Peyer's patch (tissue), 4 donors: ENCODE data around the gene DHX38. TPM values are rescaled to one million over a fixed set of nuclear protein-coding genes. Genes with fewer than 3 reads are reported as not detected.
"Not testable (repeated sequence)": the region's sequence is repeated elsewhere in the genome, so short reads cannot be mapped to it uniquely, and the experiment has no call there.

Experiments
- DNase-seq, 3 donors: peaks; one replicate each; pipeline ENCODE4 v3.0.0-alpha.2; 2017 to 2019
- H3K27ac ChIP-seq, 4 donors: fragments of 200-600 bp; sonication (generic); one replicate each; pipeline ENCODE4 v1.5.1; 2016 to 2019
- H3K27me3 ChIP-seq, 2 donors: fragments of 200-600 bp; sonication (generic); one replicate each; pipeline ENCODE4 v1.5.1; 2019
- H3K36me3 ChIP-seq, 3 donors: fragments of 200-600 bp; sonication (generic); one replicate each; pipeline ENCODE4 v1.5.1; 2016 to 2019
- H3K4me1 ChIP-seq, 4 donors: fragments of 200-600 bp; sonication (generic); one replicate each; pipeline ENCODE4 v1.5.1; 2016 to 2019
- H3K4me3 ChIP-seq, 4 donors: fragments of 200-600 bp; sonication (generic); 1 replicate in 3 of 4; 2 replicates in 1 of 4; pipeline ENCODE4 v1.5.1; 2016 to 2019; ENCODE audit warnings: mild to moderate bottlenecking in 1 of 4
- H3K9me3 ChIP-seq, 4 donors: fragments of 200-600 bp; sonication (generic); one replicate each; pipeline ENCODE4 v1.5.1; 2016 to 2019; ENCODE audit warnings: mild to moderate bottlenecking in 1 of 4
- POLR2A ChIP-seq, 2 donors: fragments of 450-650 bp; IDR thresholded peaks; one replicate each; pipeline ENCODE4 v1.5.1; 2017; ENCODE audit warnings: antibody characterized with exemption in 2 of 2, mild to moderate bottlenecking in 2 of 2, moderate library complexity in 2 of 2
- total RNA-seq, 4 donors: library from RNA; depleted of rRNA; stranded (reverse); fragments of >200 nt; gene quantifications; one replicate each; pipeline ENCODE4 v1.1.0, GENCODE V29; 2016
- TF ChIP-seq, protein P1 (sequence below), 6 experiments: fragments of 450-650 bp in 4 of 6; fragments of 200-600 bp in 2 of 6; sonication (generic) in 1 of 6; IDR thresholded peaks; one replicate each; pipeline ENCODE4 v1.5.1; 2017 to 2019; ENCODE audit warnings: antibody characterized with exemption in 6 of 6, mild to moderate bottlenecking in 3 of 6, moderate library complexity in 1 of 6

The DHX38 gene
- total RNA-seq, 4 donors from 2014 or later: 44.3 to 171 (median 106) TPM

DNA sequence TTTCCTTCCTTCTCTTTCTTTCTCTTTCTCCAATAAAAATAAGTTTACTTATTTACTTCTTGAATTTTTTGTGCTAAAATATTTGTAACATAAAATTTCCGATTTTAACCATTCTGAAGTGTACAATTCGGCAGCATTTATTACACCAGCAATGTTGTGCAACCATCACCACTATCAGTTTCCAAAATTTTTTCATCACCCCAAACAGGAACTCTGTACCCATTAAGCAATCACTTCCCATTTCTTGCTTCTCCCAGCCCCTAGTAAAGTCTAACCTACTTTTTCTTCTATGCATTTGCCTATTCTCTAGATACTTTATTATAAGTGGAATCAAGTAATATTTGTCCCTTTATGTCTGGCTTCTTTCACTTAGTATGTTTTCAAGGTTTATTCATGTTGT, 41.8 kb upstream of the DHX38 start:
- no peaks in the 10 kb centered on the region for H3K4me1 ChIP-seq
- H3K4me3 ChIP-seq: no peak overlapping the region
- peaks cover 0 to 3% (median 0%) of the 10 kb centered on the region in 4 donors for H3K9me3 ChIP-seq
- DNase-seq: no peak
- no peak overlapping the region for H3K27ac ChIP-seq
- H3K36me3 ChIP-seq: no peaks in the 10 kb centered on the region
- no peaks in the 10 kb centered on the region for H3K27me3 ChIP-seq
- TF ChIP-seq, protein P1, sequence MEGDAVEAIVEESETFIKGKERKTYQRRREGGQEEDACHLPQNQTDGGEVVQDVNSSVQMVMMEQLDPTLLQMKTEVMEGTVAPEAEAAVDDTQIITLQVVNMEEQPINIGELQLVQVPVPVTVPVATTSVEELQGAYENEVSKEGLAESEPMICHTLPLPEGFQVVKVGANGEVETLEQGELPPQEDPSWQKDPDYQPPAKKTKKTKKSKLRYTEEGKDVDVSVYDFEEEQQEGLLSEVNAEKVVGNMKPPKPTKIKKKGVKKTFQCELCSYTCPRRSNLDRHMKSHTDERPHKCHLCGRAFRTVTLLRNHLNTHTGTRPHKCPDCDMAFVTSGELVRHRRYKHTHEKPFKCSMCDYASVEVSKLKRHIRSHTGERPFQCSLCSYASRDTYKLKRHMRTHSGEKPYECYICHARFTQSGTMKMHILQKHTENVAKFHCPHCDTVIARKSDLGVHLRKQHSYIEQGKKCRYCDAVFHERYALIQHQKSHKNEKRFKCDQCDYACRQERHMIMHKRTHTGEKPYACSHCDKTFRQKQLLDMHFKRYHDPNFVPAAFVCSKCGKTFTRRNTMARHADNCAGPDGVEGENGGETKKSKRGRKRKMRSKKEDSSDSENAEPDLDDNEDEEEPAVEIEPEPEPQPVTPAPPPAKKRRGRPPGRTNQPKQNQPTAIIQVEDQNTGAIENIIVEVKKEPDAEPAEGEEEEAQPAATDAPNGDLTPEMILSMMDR (IDR thresholded peaks at IDR 0.05): no peak
- TF ChIP-seq POLR2A (IDR thresholded peaks at IDR 0.05): no peak

DNA sequence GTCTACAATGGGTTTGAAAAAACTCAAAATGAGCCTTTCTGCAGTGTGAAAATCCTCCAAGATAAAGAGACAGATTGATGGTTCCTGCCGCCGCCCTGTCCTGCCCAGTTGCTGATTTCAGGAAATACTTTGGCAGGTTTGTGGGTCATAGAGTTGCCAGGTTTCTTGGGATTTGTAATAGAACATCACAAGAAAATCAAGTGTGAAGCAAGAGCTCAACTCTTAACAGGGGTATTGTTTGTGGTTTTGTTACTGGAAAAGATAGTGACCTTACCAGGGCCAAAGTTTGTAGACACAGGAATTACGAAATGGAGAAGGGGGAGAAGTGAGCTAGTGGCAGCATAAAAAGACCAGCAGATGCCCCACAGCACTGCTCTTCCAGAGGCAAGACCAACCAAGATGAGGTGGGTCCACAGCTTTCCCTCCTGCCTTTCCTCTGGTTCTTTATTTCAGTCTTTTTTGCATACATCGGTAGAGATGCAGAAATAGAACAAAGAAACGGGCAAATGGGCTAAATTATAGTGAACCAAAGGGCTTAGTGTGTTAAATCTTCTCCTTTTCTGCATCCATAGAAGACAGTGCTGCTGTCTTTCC, 39.3 kb upstream of the DHX38 start, which contains the start of gene HP:
HP (plus strand) TSS at position 252 of the 594 bp plus-strand sequence; CDS start at position 400, 148 bp downstream.
- not testable (repeated sequence) for H3K4me3 ChIP-seq, H3K27me3 ChIP-seq, H3K4me1 ChIP-seq, H3K36me3 ChIP-seq, H3K27ac ChIP-seq, DNase-seq, H3K9me3 ChIP-seq

- H3K27me3 ChIP-seq: no peaks in the 10 kb centered on the region
- H3K9me3 ChIP-seq: no peaks in the 10 kb centered on the region
- DNase-seq: no peak
- H3K27ac ChIP-seq: no peak overlapping the region
- H3K4me3 ChIP-seq: no peak overlapping the region
- TF ChIP-seq, protein P1 (IDR thresholded peaks at IDR 0.05): no peak
- TF ChIP-seq POLR2A (IDR thresholded peaks at IDR 0.05): no peak
- H3K36me3 ChIP-seq: no peaks in the 10 kb centered on the region
- H3K4me1 ChIP-seq: no peaks in the 10 kb centered on the region
These were observed 37.7 kb upstream of the DHX38 start for GRCh38 chr16:72055911-72056310.

DNA sequence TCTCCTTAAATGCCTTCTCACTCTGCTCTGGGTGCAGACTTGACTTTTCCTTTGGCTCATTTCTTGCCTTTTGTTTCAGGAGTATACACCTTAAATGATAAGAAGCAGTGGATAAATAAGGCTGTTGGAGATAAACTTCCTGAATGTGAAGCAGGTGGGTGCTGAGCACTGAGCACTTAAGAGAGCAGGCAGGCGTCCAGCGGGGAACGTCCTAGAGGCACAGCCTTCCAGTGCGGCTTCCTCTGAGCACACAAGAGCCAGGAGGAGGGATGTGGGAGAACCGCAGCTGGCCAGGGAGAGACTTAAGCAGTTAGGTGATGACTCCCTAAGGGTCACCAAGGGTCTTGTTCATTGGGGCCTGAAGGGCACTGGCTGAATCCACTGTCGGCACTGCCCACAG, 36.3 kb upstream of the DHX38 start:
- not testable (repeated sequence) for H3K4me3 ChIP-seq, DNase-seq, H3K36me3 ChIP-seq, H3K4me1 ChIP-seq, H3K9me3 ChIP-seq, H3K27me3 ChIP-seq, H3K27ac ChIP-seq

DNA sequence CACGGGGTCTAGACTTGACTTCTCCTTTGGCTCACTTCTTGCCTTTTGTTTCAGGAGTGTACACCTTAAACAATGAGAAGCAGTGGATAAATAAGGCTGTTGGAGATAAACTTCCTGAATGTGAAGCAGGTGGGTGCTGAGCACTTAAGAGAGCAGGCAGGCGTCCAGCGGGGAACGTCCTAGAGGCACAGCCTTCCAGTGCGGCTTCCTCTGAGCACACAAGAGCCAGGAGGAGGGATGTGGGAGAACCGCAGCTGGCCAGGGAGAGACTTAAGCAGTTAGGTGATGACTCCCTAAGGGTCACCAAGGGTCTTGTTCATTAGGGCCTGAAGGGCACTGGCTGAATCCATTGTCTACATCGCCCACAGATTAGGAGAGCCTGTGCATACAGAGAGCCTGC, 34.6 kb upstream of the DHX38 start:
- not testable (repeated sequence) for DNase-seq

GRCh38 chr16:72060405-72060804, 33.2 kb upstream of the DHX38 start:
- H3K27ac ChIP-seq: no peak overlapping the region
- no peaks in the 10 kb centered on the region for H3K27me3 ChIP-seq
- H3K4me1 ChIP-seq: no peaks in the 10 kb centered on the region
- no peak for DNase-seq
- no peak for TF ChIP-seq POLR2A (IDR thresholded peaks at IDR 0.05)
- TF ChIP-seq, protein P1 (IDR thresholded peaks at IDR 0.05): no peak
- no peaks in the 10 kb centered on the region for H3K9me3 ChIP-seq
- no peak overlapping the region for H3K4me3 ChIP-seq
- H3K36me3 ChIP-seq: no peaks in the 10 kb centered on the region

More for the DNA sequence above, 34.6 kb upstream of the DHX38 start:
- H3K4me1 ChIP-seq, H3K27me3 ChIP-seq, H3K9me3 ChIP-seq, H3K27ac ChIP-seq, H3K4me3 ChIP-seq, H3K36me3 ChIP-seq: not testable (repeated sequence)

- DNase-seq: no peak
- no peaks in the 10 kb centered on the region for H3K4me1 ChIP-seq
- H3K9me3 ChIP-seq: no peaks in the 10 kb centered on the region
- no peak overlapping the region for H3K4me3 ChIP-seq
- no peak overlapping the region for H3K27ac ChIP-seq
- no peaks in the 10 kb centered on the region for H3K36me3 ChIP-seq
- no peaks in the 10 kb centered on the region for H3K27me3 ChIP-seq
- TF ChIP-seq, protein P1 (IDR thresholded peaks at IDR 0.05): no peak
- TF ChIP-seq POLR2A (IDR thresholded peaks at IDR 0.05): no peak
These were observed 32.1 kb upstream of the DHX38 start for GRCh38 chr16:72061564-72061963.
